Fibroblast of mammary gland (primary cell): ENCODE measurements around the gene GORASP2.

Experiments used
- DNase-seq: peaks from one replicate; pipeline ENCODE4 v3.0.0-alpha.2; 2010; ENCODE audit warnings: low read depth
- H3K4me3 ChIP-seq: 2 replicates; pipeline ENCODE4 v1.5.1; 2011; ENCODE audit warnings: low read depth, mild to moderate bottlenecking, low read length, moderate library complexity; ENCODE audit not compliant: control insufficient read depth
- CTCF ChIP-seq: conservative IDR thresholded peaks from 2 replicates; pipeline ENCODE4 v1.5.1; 2011; ENCODE audit warnings: low read depth, low read length, inconsistent platforms; ENCODE audit not compliant: control insufficient read depth, insufficient read depth

GORASP2 gene

DNA sequence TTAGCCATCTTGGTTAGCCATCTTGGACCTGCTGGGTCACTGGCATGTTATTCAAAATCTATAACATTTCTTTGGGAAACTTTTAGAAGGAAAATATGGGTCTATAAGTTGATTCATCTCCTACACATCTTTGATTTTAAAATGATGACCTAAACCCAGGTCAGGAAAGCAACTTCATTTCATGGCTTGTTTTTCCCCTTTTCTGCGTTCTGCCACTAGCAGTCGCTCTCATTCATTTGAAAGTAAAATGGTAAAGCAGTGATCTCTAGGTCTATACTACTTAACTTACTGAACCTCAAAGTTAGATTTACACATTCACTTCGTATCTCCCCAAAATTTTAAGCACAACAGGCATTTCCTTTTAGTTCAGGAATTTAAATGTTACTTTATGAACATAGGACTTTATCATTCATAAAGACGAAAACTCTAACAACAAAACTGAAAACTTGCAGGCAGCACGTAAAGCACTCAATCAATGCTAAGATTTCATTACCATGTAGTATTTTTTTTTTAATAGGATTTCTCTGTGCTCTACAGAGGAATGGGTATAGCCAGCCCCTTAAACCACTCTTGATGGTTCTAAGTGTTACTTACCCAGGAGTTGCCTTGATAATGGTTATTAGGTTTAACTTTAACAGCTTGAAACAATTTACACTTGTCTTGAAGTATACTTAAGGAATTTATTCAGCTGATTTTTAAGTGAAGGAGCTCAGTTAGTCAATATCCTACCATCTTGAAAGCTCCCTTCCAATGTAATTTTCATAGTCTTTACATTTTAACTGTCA is 62.5 kb downstream of the GORASP2 start:
- TF ChIP-seq CTCF = no peak
- H3K4me3 ChIP-seq = no peak overlapping the region
- DNase-seq = no peak

DNA sequence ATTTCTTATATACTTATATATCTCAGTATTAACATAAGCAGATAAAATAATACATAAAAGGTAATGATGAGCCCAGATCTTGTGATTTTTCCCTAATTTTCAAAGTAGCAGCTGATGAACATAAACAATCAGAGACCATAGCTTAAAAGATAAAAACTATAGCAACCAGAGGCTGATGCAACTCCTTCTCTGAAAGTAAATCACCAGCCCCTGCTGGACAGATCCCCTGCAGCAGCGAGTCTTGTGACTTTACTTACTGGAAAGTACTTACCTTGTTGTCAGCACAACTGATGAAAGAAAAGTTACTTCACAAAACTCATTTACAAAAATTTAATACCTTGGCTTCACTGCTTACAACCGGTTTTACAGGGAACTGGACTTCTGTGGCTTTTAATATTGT is 67.3 kb downstream of the GORASP2 start:
- TF ChIP-seq CTCF = no peak
- no peak overlapping the region for H3K4me3 ChIP-seq
- no peak for DNase-seq

- no peak for TF ChIP-seq CTCF
- DNase-seq = no peak
- H3K4me3 ChIP-seq = no peak overlapping the region
Measured at GRCh38 chr2:170997893-170998597, 69.0 kb downstream of the GORASP2 start.

DNA sequence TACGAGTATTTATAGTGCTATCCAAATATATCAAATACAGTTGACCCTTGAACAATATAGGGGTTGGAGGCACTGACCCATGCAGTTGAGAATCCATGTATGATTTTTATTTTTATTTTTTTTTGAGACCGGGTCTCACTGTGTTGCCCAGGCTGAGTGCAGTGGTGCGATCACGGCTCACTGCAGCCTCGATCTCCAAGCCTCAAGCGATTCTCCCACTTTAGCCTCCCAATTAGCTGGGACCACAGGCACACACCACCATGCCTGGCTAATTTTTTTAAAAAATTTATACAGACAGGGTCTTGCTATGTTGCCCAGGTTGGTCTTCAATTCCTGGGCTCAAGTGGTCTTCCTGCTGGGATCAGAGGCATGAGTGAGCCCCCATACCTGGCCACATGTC is 70.6 kb downstream of the GORASP2 start:
- no peak for DNase-seq
- no peak for TF ChIP-seq CTCF
- no peak overlapping the region for H3K4me3 ChIP-seq

- no peak for TF ChIP-seq CTCF
- no peak overlapping the region for H3K4me3 ChIP-seq
- DNase-seq = no peak
Measured at GRCh38 chr2:171004363-171004762, 75.3 kb downstream of the GORASP2 start.

GRCh38 chr2:171004833-171005232 is 75.8 kb downstream of the GORASP2 start:
- no peak for DNase-seq
- TF ChIP-seq CTCF = no peak

More at GRCh38 chr2:171004833-171005232, 75.8 kb downstream of the GORASP2 start:
- H3K4me3 ChIP-seq = no peak overlapping the region
